Smooth muscle cell of the pulmonary artery (primary cell): Measurements from ENCODE around the gene RAD23A. TPM values are rescaled to one million over a fixed set of nuclear protein-coding genes. Genes with fewer than 3 reads are reported as not detected.

Experiments used
- total RNA-seq: library from RNA; depleted of rRNA; stranded (reverse); fragments of >200 nt; gene quantifications from 2 replicates; pipeline ENCODE4 v1.2.3, GENCODE V29; 2014

Gene RAD23A
- total RNA-seq = 108 and 160 TPM in 2 replicates

GRCh38 chr19:12945479-12946091 is at the start of gene RAD23A:
RAD23A (plus strand) TSS chr19:12945862; CDS start chr19:12945949, 87 bp downstream.

GRCh38 chr19:12933287-12934072 is 12.2 kb upstream of the RAD23A start, which contains the start of gene FARSA:
FARSA (minus strand) TSS chr19:12933711; CDS start chr19:12933696, 15 bp downstream.

GRCh38 chr19:12937927-12938778 is 7.5 kb upstream of the RAD23A start, which contains the start of gene CALR:
CALR (plus strand) TSS chr19:12938609; CDS start chr19:12938680, 71 bp downstream.

GRCh38 chr19:12956446-12957388 is 11.1 kb downstream of the RAD23A start, which contains the start of gene GADD45GIP1:
GADD45GIP1 (minus strand) TSS chr19:12957223; CDS start chr19:12957212, 11 bp downstream.

GRCh38 chr19:12969292-12969988 is 23.8 kb downstream of the RAD23A start, which contains the start of gene DAND5:
DAND5 (plus strand) TSS chr19:12969576; CDS start chr19:12969661, 85 bp downstream.

GRCh38 chr19:12994701-12995595 is 49.3 kb downstream of the RAD23A start, which contains the start of gene NFIX:
NFIX (plus strand) TSS chr19:12995475; CDS start chr19:12995838, 363 bp downstream.

Other genes with a start within 250 kb of the RAD23A start
- 5.5 and 6.4 TPM in 2 replicates for gene FBXW9, start 249.2 kb upstream of the RAD23A start, total RNA-seq
- gene TNPO2, start 221.9 kb upstream of the RAD23A start, total RNA-seq = 50.6 and 71.6 TPM in 2 replicates
- gene TRIR, start 211.2 kb upstream of the RAD23A start, total RNA-seq = 78.1 and 93.8 TPM in 2 replicates
- 61.8 and 67.5 TPM in 2 replicates for gene GET3, start 208.4 kb upstream of the RAD23A start, total RNA-seq
- gene BEST2, start 194.1 kb upstream of the RAD23A start, total RNA-seq = not detected in 2 replicates
- gene HOOK2, start 170.3 kb upstream of the RAD23A start, total RNA-seq = 18.5 and 26.7 TPM in 2 replicates
- 77.3 and 101 TPM in 2 replicates for gene JUNB, start 154.4 kb upstream of the RAD23A start, total RNA-seq
- gene PRDX2, start 144.1 kb upstream of the RAD23A start, total RNA-seq = 188 and 217 TPM in 2 replicates
- gene THSD8, start 143.8 kb upstream of the RAD23A start, total RNA-seq = 0.13 TPM in 1 of 2 replicates, not detected in the other
- 8.8 and 9.9 TPM in 2 replicates for gene RNASEH2A, start 139.3 kb upstream of the RAD23A start, total RNA-seq
- not detected in 2 replicates for gene RTBDN, start 111.3 kb upstream of the RAD23A start, total RNA-seq
- gene MAST1, start 107.3 kb upstream of the RAD23A start, total RNA-seq = 0.07 and 0.36 TPM in 2 replicates
- gene DNASE2, start 64.4 kb upstream of the RAD23A start, total RNA-seq = 40.5 and 57.0 TPM in 2 replicates
- not detected in 2 replicates for gene KLF1, start 58.7 kb upstream of the RAD23A start, total RNA-seq
- gene GCDH, start 54.7 kb upstream of the RAD23A start, total RNA-seq = 16.0 and 23.4 TPM in 2 replicates
- 0.07 and 0.23 TPM in 2 replicates for gene SYCE2, start 26.6 kb upstream of the RAD23A start, total RNA-seq
- gene FARSA, start 12.2 kb upstream of the RAD23A start, total RNA-seq = 71.0 and 86.5 TPM in 2 replicates
- 1,777 and 1,839 TPM in 2 replicates for gene CALR, start 7.3 kb upstream of the RAD23A start, total RNA-seq
- gene GADD45GIP1, start 11.4 kb downstream of the RAD23A start, total RNA-seq = 9.5 and 12.9 TPM in 2 replicates
- gene DAND5, start 23.7 kb downstream of the RAD23A start, total RNA-seq = 0.07 and 0.13 TPM in 2 replicates
- gene NFIX, start 49.6 kb downstream of the RAD23A start, total RNA-seq = 125 and 151 TPM in 2 replicates
- 0.91 and 1.3 TPM in 2 replicates for gene LYL1, start 157.0 kb downstream of the RAD23A start, total RNA-seq
- gene TRMT1, start 170.9 kb downstream of the RAD23A start, total RNA-seq = 26.5 and 39.4 TPM in 2 replicates
- gene NACC1, start 172.4 kb downstream of the RAD23A start, total RNA-seq = 67.1 and 96.6 TPM in 2 replicates
- 35.2 and 42.2 TPM in 2 replicates for gene STX10, start 204.5 kb downstream of the RAD23A start, total RNA-seq
- 13.2 and 25.9 TPM in 2 replicates for gene IER2, start 204.5 kb downstream of the RAD23A start, total RNA-seq